SK-N-SH (cell line): Measurements from ENCODE around the gene SEC16A.

Experiments
- CTCF ChIP-seq: fragments of 200-600 bp; sonication (generic); IDR thresholded peaks from 2 replicates; pipeline ENCODE4 v1.6.1; 2017; ENCODE audit warnings: antibody characterized with exemption, mild to moderate bottlenecking, moderate library complexity
- SMC3 ChIP-seq: IDR thresholded peaks from 2 replicates; pipeline ENCODE4 v1.6.1; 2012; ENCODE audit warnings: low read depth, low read length, improper control_type of control experiment
- TCF12 ChIP-seq: IDR thresholded peaks from 2 replicates; pipeline ENCODE4 v1.4.0; 2012

GRCh38 chr9:136411378-136411777, 71.5 kb downstream of the SEC16A start:
- no peak for TF ChIP-seq CTCF
- no peak for TF ChIP-seq TCF12
- TF ChIP-seq SMC3, result no peak
